Upper lobe of left lung (tissue), 6 donors: ENCODE data around the gene FEZF2. TPM values are rescaled to one million over a fixed set of nuclear protein-coding genes. Genes with fewer than 3 reads are reported as not detected.

Experiments used
- ATAC-seq, 2 donors: fragments of 200-7000 bp; cut with Tn5 transposase; one replicate each; pipeline ENCODE4 v1.9.1; 2022; ENCODE audit warnings: mild to moderate bottlenecking in 2 of 2, moderate library complexity in 2 of 2; ENCODE audit not compliant: low FRiP score in 2 of 2
- DNase-seq, 2 donors: peaks; one replicate each; pipeline ENCODE4 v3.0.0-alpha.2; 2019 to 2020
- H3K27ac ChIP-seq, 4 donors: fragments of 200-600 bp; sonication (generic); one replicate each; pipeline ENCODE4 v1.5.1; 2016 to 2019
- H3K27me3 ChIP-seq, 4 donors: fragments of 200-600 bp; sonication (generic); one replicate each; pipeline ENCODE4 v1.5.1; 2017 to 2019
- H3K36me3 ChIP-seq, 4 donors: fragments of 200-600 bp; sonication (generic); one replicate each; pipeline ENCODE4 v1.5.1; 2016 to 2019
- H3K4me1 ChIP-seq, 4 donors: fragments of 200-600 bp; sonication (generic); one replicate each; pipeline ENCODE4 v1.5.1; 2018 to 2019
- H3K4me3 ChIP-seq, 4 donors: fragments of 200-600 bp; sonication (generic); one replicate each; pipeline ENCODE4 v1.5.1; 2017 to 2019; ENCODE audit warnings: mild to moderate bottlenecking in 2 of 4, moderate library complexity in 1 of 4
- H3K9me3 ChIP-seq, 4 donors: fragments of 200-600 bp; sonication (generic); one replicate each; pipeline ENCODE4 v1.5.1; 2018 to 2019
- CTCF ChIP-seq, 6 experiments: fragments of 450-650 bp in 4 of 6; fragments of 200-600 bp in 2 of 6; sonication (generic) in 2 of 6; IDR thresholded peaks; one replicate each; pipeline ENCODE4 v1.5.1; 2016 to 2019; ENCODE audit warnings: antibody characterized with exemption in 6 of 6
- EP300 ChIP-seq, 4 donors: sonication (generic); formaldehyde crosslinking; IDR thresholded peaks; one replicate each; pipeline ENCODE4 v1.5.1; 2017; ENCODE audit warnings: antibody characterized with exemption in 4 of 4, control low read depth in 2 of 4
- POLR2A ChIP-seq, 4 donors: fragments of 450-650 bp; IDR thresholded peaks; one replicate each; pipeline ENCODE4 v1.5.1; 2016 to 2017; ENCODE audit warnings: antibody characterized with exemption in 4 of 4, mild to moderate bottlenecking in 2 of 4
- POLR2AphosphoS5 ChIP-seq, 2 donors: sonication (generic); formaldehyde crosslinking; IDR thresholded peaks; one replicate each; pipeline ENCODE4 v1.5.1; 2017; ENCODE audit warnings: antibody characterized with exemption in 2 of 2
- WGBS, 2 donors: methylation state at CpG; one replicate each; pipeline ENCODE4 v1.1.5; 2017 to 2018; 5-methylcytosine and 5-hydroxymethylcytosine counted together
- total RNA-seq, 6 donors: library from RNA; depleted of rRNA in 4 of 6; stranded (reverse); fragments of >200 nt in 4 of 6; gene quantifications; one replicate each; pipeline versions ENCODE4 v1.1.0 to v1.2.1, GENCODE V29; 2016 to 2021
- donor health status: DM: no; HTN: no; CAD: no; lungs with moderate emphysema.
- donor health status: DM: no; HTN: yes; CAD: no; lungs with severe emphysema.

Gene FEZF2
- total RNA-seq, 6 donors from 2014 or later, result not detected

- WGBS, 2 donors, result 4 to 7% methylated on average over 29 to 30 of the region's 30 CpGs
- H3K4me1 ChIP-seq, result peaks cover 17 to 42% (median 27%) of the 10 kb centered on the region in 4 donors
- peaks cover 0 to 92% (median 46%) of the 10 kb centered on the region in 4 donors for H3K27me3 ChIP-seq
- H3K4me3 ChIP-seq, result peak overlapping the region in 3 of 4 donors; percentile 15 to 37 (median 19)
- DNase-seq (peak in 1 of 2 donors; percentile 14), ATAC-seq (no peak)
- no peaks in the 10 kb centered on the region for H3K36me3 ChIP-seq
- H3K27ac ChIP-seq, result no peak overlapping the region
- no peak for TF ChIP-seq EP300 (IDR thresholded peaks at IDR 0.05)
- H3K9me3 ChIP-seq, result no peaks in the 10 kb centered on the region
These were observed 1.2 kb upstream of the FEZF2 start for GRCh38 chr3:62374341-62375218.

GRCh38 chr3:62373714-62374333 lies 474 bp upstream of the FEZF2 start:
- 5 to 6% methylated on average over 16 to 47 of the region's 47 CpGs for WGBS, 2 donors
- Histone ChIP-seq H3K4me3 (peak overlapping the region in 3 of 4 donors; percentile 15 to 37 (median 19)), H3K27ac (no peak overlapping the region), H3K4me1 (peaks cover 19 to 50% (median 32%) of the 10 kb centered on the region in 4 donors), H3K9me3 (no peaks in the 10 kb centered on the region), H3K27me3 (peaks cover 0 to 94% (median 49%) of the 10 kb centered on the region in 4 donors), H3K36me3 (no peaks in the 10 kb centered on the region)
- ATAC-seq (no peak), DNase-seq (peak in 1 of 2 donors; percentile 68)
- no peak for TF ChIP-seq EP300 (IDR thresholded peaks at IDR 0.05)
- TF ChIP-seq CTCF (IDR thresholded peaks at IDR 0.05), result no peak
- TF ChIP-seq POLR2AphosphoS5 (IDR thresholded peaks at IDR 0.05), result no peak
- TF ChIP-seq POLR2A (IDR thresholded peaks at IDR 0.05), result no peak

GRCh38 chr3:62372621-62373041 lies 719 bp downstream of the FEZF2 start:
- Histone ChIP-seq H3K36me3 (no peaks in the 10 kb centered on the region), H3K4me1 (peaks cover 16 to 53% (median 36%) of the 10 kb centered on the region in 4 donors), H3K27me3 (peaks cover 0 to 96% (median 48%) of the 10 kb centered on the region in 4 donors), H3K9me3 (no peaks in the 10 kb centered on the region), H3K27ac (no peak overlapping the region), H3K4me3 (no peak overlapping the region)
- DNase-seq (peak in 1 of 2 donors; percentile 70), ATAC-seq (no peak)
- WGBS, 2 donors, result 0 to 2% methylated on average over 2 to 25 of the region's 30 CpGs
- TF ChIP-seq POLR2AphosphoS5 (IDR thresholded peaks at IDR 0.05), result no peak
- TF ChIP-seq EP300 (IDR thresholded peaks at IDR 0.05), result no peak
- no peak for TF ChIP-seq CTCF (IDR thresholded peaks at IDR 0.05)
- no peak for TF ChIP-seq POLR2A (IDR thresholded peaks at IDR 0.05)

GRCh38 chr3:62371720-62372591 lies 1.4 kb downstream of the FEZF2 start:
- Histone ChIP-seq H3K36me3 (no peaks in the 10 kb centered on the region), H3K27me3 (peaks cover 0 to 91% (median 43%) of the 10 kb centered on the region in 4 donors), H3K9me3 (no peaks in the 10 kb centered on the region), H3K4me3 (peak overlapping the region in 1 of 4 donors; percentile 8), H3K4me1 (peaks cover 16 to 53% (median 36%) of the 10 kb centered on the region in 4 donors), H3K27ac (no peak overlapping the region)
- no peak for TF ChIP-seq CTCF (IDR thresholded peaks at IDR 0.05)
- TF ChIP-seq POLR2AphosphoS5 (IDR thresholded peaks at IDR 0.05), result no peak
- no peak for TF ChIP-seq EP300 (IDR thresholded peaks at IDR 0.05)
- no peak for TF ChIP-seq POLR2A (IDR thresholded peaks at IDR 0.05)
- DNase-seq (peak in 1 of 2 donors; percentile 80), ATAC-seq (no peak)
- WGBS, 2 donors, result 0 to 7% methylated on average over 2 to 43 of the region's 66 CpGs
